Stimulated activated CD4-positive, alpha-beta T cell treated with anti-CD3 and anti-CD28 coated beads, Interleukin-12 subunit alpha, Interleukin-12 subunit beta, amount 100 ng/mL, for 24 hours (primary cell): ENCODE data around the gene CACNA1H.

ENCODE experiments used
- DNase-seq, 2 experiments: peaks; one replicate each; pipeline ENCODE4 v3.0.0-alpha.2; 2020; ENCODE audit warnings: low read depth in 2 of 2

CACNA1H gene

DNA sequence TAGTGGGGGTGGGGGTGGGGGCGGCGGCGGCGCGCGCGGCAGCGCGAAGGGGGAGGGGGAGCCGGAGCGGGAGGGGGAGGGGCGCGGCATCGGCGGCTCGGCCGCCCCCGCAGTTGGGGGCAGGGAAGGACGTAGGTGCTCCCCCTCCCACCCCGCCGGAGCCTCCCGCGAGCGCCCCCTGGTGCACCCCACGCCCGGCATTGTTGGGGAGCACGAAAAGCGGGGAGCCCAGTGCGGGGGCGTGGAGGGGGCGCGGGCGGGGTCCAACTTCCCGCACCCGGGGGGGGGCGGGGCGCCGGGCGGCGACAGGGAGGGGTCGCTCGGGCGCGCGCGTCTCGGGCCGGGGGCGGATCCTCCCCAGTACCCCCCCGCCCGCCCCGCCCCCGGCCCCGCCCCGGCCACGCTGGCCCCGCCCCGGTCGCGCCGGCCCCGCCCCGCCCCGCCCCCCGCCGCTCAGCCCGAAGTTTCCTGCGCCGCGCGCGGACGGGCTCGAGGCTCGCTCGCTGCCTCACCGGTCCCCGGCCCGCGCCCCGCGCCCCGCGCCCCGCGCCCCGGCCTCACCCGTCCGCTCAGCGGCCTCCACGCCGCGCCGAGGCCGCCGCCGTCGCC is at the start of gene CACNA1H:
Gene CACNA1H (plus strand): TSS at position 456 of the 609 bp plus-strand sequence. CDS start 632 bp downstream, outside the sequence.
- DNase-seq: peak; percentile 17 to 27

DNA sequence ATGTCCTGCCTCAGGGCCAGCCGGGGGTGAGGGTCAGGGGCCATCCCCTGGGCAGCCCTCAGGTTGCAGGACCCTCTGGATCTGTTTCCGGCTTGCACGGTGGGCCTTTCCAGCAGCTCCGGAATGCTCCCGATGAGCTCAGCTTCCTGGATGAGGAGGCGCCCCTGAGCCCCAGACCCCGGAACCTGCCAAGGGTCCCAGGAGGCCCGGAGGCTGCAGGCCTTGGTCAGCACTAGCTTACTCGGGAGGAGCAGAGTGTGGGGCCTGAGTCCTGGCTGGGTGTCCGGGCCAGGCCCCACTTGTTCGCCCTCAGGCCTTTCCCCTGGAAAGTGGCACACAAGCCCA is 49.3 kb upstream of the CACNA1H start:
- DNase-seq: no peak

DNA sequence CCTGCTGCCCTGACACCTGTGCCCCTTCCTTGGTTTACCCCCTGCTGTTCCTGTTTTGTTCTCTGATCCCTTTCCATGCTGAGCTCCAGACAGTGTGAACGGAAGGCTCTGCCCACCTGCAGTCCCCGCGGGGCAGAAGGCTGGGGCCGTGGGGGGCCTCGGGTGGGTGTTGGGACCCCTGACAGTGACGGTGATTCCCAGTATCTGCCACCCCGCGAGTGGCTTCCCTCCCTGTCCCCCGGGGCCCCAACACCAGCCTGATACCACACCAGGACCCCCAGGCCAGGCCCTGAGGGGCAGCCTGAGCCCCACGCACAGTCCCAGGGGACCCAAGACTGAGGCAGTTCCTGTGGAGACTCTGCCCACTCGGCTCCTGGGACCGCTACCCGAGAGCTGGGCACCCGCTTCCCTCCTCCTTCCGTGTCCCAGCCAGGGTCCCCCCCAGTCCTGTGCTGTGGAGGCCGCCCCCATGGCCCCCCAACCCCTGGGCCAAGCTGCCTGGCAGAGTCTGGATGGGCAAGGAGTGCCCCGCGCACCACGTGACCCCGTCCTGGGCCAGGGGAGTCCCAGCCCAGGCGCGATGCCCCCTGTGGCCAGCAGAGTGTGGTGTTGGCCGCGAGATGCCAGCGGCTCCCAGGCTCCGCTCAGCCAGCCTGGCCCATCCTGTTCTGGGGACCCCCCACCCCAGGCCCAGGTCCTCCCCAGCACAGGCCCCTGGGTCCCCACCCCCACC is 46.9 kb upstream of the CACNA1H start:
- DNase-seq: peak in 1 of 2 experiments; percentile 42

DNA sequence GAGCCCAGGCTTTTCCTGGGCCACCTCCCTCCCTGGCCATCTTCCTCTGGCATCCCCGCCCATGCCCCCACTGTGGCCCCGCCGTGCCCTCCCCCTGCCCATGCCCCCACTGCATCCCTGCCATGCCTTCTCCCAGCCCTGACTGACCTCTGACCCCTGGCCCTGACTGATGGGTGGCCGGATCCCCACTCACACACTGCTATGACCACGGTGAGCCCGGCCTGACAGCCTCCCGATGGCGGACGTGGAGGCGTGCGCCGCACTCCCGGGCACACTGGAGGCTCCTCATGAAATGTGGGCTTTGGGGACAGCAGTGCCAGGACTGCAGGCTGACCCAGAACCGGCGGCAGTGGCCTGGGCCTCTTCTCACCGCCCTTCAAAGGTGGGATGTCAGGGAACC is 46.2 kb upstream of the CACNA1H start:
- no peak for DNase-seq

DNA sequence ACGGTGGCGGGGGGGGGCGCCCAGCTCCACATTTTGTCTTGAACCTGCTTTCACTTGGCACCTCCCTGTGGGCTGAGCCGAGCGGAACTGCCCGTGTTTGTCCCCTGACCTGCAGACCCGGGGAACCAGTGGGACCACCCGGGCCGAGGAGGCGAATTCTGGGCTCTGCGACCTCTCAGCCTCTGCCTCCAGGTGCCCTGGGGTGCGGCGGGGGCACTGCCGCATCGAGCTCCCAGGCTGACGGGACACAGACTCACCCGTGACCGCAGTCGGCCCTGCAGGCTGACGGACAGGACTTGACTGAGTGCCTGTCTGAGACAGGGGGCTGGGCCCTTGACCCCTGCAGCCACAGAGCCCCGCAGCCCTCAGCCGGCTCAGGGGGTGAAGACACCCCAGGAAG is 45.8 kb upstream of the CACNA1H start:
- no peak for DNase-seq

DNA sequence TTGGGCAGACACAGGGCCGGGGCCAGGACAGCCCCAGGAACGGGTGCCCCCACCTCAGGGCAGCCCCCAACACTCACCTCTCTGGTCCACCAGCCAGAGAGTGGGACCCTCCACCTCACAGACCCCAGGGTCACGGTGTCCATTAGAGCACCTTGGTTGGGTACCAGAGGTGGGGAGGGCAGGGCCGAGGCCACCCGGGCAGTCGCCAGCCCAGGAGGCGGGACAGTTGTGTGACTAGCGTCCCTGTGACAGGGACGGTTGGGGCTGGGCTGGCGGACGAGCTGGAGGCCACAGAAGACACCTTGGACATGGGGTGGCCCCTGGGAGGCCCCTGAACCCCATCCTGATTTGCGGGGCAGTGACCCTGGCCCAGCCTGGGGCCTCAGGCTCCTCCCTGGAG is 45.2 kb upstream of the CACNA1H start:
- DNase-seq: no peak

DNA sequence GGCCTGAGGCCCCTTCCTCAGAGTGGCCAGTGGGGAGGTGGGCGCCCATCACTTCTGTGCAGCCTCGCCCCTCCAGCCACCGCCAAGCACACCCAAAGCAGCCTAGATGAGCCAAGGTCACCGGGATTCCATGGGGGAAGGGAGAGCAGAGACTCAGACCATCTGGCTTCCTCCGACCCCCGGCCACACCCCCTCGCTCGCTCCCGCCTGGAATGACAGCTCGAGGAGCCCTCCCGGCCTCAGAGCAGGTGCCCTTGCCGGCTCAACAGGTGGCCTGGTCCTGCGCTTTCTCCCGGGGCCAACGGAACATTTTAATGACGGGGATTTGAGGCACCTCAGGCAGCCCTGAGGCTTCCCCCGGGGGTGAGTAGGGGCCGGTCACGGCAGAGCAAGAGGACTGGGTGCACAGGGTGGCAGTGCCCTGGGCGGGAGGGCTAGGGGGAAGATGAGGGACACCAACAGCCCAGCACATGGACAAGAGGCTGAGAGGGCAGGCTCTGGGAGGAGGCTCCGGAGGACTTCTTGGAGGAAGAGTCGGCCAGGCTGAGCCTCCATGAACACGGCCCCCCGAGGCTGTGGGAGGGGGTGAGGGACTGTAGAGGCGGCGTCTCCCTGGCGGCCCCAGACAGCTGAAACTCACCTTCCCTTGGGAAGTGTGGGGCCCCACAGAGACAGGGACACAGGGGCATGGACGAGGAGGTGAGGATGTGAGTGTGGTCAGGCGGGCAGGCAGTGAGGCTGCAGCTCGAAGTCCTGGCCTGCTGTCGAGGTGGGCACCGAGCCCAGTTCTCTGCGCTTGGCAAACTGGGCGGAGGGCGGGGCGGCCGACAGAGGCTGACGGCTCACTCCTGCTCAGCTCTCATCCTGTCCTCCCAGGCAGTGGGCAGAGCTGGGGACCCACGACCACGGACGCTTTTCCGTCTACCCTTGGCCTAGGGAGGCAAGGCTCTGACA is 44.3 kb upstream of the CACNA1H start:
- no peak for DNase-seq

DNA sequence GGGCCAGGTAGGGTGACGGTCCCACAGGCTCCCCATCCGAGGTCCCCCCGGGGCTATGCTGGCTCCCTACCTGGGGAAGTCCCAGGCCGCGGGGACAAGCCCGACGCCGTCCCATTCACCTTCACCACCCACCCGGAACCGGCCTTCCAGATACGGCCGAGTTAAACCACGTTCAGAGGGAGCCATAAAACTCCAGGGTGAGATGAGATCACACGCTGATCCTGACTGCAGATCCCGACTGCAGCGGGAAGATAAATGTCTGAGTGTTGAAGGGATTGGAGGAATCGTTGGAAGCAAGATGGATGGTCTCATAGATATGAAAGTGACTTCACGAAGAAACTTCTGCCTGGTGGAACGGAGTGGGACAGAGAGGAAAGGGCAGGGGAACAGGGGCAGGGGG is 43.3 kb upstream of the CACNA1H start:
- no peak for DNase-seq

DNA sequence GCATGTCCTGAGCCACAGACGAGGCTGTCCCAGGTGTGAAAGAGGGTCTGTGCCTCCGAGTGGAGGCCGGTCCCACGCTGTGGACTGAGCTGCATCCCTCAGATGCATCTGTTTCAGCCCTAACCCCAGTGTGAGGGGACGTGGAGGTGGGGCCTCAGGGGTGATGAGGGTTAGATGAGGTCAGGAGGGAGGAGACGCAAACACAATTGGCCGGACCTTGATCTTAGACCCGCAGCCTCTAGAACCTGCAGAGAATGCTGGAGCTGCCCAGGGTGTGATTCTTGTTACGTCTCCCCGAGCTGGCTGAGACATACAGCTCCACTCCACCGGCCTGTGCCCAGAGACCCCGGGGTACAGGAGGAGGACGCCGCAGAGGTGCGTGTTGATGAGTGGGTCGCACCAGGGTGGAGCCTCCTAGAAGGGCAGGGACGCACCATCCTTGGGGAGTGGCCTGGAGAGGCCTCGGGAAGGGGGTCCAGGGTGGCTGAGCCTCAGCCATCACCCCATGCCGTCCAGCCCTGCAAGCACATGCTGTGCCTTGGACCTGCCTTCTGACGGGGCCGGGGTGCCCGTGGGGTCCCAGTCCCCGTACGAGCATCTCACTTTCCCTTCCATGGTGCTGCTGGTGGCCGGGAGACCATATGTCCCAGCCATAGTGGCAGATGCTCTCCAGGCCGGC is 40.3 kb upstream of the CACNA1H start:
- no peak for DNase-seq

DNA sequence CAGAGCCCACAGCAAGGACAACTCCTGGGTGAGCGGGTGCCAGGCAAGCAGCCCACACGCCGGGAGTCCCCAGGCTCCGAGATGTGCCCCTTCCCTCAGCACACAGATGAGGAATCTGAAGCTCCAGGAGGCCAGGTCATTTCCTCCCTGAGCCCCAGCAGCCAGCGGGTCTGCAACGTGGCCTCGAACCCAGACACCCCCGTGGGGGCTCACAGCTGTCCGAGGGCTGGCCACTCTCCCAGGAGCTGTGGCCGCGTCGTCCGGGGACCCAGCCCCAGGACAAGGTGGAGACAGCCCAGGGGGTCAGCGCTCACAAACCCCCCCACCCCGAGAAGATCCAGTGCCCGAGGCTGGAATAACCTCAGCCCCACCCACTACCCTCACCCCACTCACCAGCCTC is 39.4 kb upstream of the CACNA1H start:
- no peak for DNase-seq

DNA sequence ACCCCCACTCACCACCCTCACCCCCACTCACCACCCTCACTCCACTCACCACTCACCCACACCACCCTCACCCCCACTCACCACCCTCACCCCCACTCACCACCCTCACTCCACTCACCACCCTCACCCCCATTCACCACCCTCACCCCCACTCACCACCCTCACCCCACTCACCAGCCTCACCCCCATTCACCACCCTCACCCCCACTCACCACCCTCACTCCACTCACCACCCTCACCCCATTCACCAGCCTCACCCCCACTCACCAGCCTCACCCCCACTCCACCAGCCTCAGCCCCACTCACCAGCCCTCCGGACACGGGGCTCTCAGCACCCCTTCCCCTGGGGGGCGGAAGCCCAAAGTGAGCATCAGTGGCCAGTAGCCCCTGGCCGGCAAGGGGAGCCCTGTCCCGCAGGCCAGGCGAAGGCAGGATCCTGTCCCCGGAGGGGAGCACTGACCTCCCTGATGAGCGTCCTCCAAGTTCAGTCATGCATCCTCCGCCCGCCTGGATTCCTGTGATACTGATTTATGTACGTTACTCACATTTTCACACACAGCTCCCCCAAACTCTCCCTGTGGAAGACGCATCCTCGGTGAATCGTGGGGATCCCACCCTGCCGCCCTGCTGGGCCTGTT is 38.9 kb upstream of the CACNA1H start:
- DNase-seq: no peak

DNA sequence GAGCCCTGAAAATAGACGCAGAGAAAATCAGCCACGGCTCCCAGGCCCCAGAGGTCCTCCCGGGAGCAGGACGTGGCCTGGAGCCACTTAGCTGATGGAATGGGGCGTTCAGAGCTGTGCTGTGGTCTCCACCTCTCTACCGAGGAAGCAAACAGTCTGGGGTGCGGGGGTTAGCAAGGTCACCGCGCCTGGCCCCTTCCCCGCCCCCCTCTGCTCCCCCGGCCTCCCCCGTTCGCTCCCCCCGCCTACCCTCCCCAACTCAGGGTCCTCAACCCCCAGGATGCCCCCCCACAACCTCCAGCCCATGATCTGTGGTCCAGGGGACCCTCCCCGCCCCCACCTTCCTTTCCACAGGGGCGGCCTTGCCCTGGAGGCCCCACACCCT is 36.2 kb upstream of the CACNA1H start:
- no peak for DNase-seq

DNA sequence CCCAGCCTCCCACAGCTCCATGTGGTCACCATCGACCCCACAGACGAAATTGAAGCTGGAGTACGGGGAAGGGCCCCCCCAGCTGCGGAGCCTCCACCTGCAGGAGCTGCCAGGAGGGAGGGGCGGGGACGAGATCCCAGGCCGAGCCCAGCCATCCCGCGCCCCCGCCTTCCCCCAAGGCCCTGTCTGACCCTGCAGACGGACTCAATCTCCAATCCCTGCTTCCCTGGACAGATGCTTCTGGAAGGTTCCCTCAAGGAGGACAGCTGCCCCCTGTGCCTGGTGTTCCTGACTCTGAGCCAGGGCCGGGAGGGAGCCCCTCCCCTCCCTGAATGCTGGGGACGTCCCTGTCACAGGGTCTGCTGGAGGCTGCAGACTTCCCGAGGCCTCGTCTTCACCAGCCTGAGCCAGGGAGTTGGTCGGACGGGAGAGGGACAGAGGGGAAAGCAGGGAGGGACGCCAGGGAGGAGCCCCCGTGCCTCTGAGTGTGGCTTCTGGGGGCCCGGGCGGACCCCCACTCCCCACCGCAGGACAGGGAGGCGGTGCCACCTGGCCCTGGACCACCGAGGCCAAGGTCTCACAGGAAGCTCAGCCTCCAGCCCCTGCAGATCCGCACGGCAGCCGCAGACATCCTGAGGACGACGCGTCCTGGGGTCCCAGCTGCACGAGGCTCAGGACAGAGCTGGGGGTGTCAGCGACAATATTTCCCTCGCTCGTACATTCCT is 35.6 kb upstream of the CACNA1H start:
- DNase-seq: no peak

DNA sequence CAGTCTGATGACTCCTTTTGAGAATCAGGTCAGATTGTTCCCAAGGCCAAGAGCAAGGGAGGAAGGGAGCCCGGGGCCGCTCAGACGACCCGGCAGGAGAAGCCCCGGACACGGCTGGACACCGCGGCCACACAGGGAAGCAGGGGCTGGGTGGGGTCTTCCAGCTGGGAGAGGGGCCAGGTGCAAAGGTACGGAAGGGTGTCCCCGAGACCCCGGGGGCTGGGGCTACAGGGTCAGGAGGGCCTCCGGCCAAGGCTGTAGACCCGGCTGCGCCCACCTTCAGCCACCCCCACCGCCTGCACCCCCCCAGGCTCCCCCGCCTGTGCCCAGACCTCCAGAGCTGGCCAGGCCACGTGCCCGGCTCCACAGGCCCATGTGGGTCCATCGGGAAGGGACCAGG is 35.0 kb upstream of the CACNA1H start:
- DNase-seq: no peak

DNA sequence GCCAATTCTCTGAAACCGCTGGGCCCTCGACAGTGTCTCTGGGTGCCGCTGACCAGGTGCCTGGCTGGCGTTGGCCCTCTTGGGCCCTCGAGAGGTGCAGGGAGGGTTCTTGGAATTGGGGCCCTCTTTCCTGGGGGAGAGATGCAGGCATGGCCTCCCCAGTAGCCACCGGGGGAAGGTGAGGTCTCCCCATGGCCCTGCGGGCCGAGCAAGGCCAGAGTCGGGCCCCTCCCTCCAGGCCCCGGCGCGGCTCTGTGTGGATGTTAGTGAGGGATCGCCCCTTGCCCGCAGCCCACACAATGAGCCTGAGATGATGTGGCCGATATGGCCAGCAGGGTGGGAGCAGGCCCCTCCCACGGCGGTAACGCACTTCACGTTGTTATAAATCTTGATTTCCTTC is 33.8 kb upstream of the CACNA1H start:
- no peak for DNase-seq

DNA sequence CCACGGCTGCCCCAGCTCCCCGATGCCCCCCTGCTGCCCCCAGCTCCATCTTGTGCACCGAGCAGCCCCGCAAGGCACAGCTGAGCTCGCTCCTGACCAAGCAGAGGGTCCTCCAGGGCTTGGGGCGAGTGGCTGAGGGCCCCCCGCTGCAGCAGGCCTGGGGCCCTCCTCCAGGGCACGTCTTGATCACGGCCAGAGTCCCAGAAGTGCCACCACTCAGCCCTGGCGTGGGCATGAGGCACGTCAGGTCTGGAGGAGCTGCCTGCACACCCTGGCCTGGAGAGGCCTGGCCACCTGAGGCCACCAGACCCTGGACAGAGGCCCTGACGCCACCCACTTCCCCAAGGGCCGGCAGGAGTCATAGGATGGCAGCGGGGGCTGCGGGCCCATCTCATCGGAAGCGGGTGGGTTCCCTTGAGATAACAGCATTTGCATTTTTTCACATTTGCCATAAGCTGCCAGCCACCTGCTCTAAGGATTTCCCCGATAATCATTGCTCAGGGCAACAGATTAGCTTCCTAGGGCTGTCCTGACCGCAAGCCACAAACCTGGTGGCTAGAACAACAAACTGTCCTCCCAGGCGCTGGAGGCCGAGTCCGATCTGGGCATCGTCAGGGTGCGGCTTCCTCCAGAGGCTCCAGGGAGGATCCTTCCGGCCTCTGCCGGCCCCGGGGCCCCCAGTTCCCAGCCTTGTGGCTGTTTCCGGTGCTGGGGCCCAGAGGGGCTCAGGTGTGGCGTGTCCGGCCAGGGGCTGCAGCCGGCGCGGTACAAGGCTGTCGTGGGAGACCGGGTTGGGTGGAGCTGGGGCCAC is 32.9 kb upstream of the CACNA1H start:
- no peak for DNase-seq

DNA sequence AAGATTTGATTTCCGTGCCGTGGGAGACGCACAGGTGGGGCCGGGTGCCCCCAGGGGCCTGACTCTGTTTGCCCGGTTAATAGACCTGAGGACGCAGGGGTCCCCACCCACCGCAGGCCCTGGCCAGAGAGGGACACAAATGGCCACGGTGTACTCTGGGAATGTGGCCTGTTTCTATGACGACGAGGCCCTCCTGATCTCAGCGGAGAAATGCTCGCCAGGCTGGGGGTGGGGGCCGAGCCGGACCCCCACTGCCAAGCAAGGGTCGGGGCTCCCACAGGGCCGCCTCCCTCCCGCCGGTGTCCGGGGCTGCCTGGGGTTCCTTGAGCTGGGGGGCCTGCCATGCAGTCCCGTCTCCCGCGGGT is 32.3 kb upstream of the CACNA1H start:
- DNase-seq: no peak

DNA sequence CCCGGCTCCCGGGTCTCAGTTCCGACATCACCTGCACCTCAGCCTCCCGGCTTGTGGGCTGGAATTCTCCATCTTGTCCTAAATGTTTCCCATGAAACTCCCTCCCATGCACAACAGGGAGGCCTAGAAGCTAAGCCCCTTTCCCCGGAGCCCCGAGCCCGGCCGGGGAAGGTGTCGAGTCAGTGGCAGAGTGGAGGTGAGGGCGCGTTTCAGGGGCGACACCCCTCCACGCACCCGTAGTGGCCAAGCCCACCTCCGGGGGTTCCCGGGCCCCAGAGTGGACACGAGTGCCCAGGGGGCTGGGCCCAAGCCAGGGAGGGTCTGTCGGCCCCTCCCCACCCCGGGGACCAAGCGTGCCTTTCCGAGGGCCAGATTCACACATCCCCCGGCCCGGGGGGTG is 31.9 kb upstream of the CACNA1H start:
- no peak for DNase-seq

DNA sequence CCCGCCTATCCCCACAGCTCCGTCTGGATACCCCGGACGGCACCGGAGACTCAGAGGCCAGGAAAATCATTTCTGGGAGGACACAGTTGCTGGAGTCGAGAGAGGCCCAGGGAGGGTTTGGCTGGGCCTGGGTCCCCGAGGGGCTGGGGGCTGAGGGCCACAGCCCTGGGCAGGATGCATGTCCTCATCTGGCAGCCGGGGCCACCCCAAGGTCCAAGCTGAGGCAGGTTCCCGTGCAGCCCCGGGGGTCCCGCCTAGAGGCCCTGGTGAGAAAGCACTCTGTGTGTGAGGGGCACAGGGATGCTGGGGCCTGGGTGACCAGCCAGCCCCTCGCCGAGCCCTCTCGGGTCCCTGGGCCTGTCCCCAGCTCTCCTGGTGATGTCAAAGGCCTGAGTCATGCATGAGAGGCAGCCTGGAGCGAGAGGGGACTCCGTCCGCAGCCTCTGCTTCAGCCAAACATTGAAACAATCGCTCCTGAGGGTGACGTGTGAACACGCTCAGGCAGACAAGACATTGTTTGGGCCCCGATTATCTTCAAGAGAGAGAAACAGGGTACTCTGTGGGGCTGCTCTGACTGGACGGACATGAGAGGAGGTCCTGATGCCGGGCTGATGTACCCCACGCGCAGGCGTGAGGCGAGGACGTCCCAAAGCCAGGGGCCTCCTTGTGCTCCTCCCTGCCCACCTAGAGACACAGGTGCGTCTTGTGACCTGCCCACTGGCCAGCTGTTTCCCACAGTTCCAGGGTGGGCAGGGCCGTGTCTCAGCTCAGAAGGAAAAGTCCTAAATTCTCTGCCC is 31.1 kb upstream of the CACNA1H start:
- DNase-seq: no peak
